ENCODE results near the gene EIF3I.
A peak's percentile ranks its signal among the peaks of the same experiment; 100 is the strongest.

EIF3I gene

GRCh38 chr1:32221980-32222755 is at the start of gene EIF3I, which contains the start of gene TMEM234:
Gene EIF3I, plus strand, starts transcription at chr1:32222407. Its CDS starts 35 bp downstream, at chr1:32222442.
Gene TMEM234, minus strand, starts transcription at chr1:32222353. Its CDS starts 31 bp downstream, at chr1:32222322.
- peak; percentile 97 for DNase-seq

DNA sequence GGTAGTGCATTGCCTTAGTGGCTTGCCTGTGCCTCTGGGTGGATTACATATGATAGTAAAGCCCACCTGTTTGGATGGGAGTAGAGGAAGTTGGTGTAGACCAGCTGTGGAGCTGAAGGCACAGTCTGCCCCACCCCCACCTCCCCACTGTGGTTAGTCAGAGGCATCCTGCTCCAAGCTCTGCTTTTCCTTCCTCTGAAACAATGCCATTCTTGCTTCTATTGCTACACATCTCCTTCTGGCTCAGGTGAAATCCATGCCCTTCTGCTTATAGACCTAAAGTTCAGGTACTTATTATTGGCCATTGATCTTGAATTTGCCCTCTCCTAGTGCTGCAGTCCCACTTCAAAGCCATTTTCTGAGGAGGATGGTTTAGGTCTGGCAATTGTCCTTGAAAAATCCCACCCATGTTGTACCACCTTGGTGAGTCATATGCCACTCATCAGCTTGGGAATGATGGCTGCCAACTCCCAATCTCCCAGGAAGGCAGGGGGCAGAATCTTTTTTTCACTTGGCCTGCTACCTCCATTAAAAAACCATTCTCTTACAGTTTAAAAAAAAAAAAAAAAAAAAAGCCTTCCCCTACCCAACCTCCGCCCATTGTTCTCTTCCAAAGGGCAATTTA is 49.5 kb upstream of the EIF3I start:
- DNase-seq, result no peak

- DNase-seq, result peak; percentile 50
These were observed 43.6 kb upstream of the EIF3I start for GRCh38 chr1:32178380-32179192.

DNA sequence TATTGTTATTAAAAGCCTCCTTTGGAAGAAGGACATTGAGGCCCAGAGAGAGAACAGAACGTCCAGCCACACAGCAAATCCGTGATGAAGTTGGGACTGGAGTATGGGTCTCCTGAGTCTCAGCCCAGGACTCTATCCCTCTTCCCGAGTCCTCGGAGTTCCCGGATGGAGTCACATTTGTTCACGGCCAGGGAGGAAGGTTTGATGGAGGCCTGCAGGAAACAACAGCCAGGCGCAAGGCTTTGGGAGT is 43.1 kb upstream of the EIF3I start:
- DNase-seq, result no peak

- DNase-seq, result peak; percentile 95
These were observed 42.6 kb upstream of the EIF3I start, which contains the start of gene TXLNA for GRCh38 chr1:32179443-32180185. Gene TXLNA, plus strand, starts transcription at chr1:32179675. Its CDS starts 671 bp downstream, at chr1:32180346.

- peak; percentile 65 for DNase-seq
These were observed 41.8 kb upstream of the EIF3I start for GRCh38 chr1:32180186-32181060.

DNA sequence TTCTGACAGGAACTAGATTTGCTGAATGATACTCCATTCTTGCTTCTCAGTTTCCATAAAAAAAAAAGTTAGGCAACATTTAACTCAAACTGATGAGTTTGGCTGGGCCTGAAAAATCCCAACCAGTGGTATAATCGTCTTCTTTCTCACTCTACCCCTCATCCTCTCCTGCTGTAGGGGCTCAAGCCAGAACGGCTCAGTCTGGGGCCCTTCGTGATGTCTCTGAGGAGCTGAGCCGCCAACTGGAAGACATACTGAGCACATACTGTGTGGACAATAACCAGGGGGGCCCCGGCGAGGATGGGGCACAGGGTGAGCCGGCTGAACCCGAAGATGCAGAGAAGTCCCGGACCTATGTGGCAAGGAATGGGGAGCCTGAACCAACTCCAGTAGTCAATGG is 41.1 kb upstream of the EIF3I start:
- no peak for DNase-seq

DNA sequence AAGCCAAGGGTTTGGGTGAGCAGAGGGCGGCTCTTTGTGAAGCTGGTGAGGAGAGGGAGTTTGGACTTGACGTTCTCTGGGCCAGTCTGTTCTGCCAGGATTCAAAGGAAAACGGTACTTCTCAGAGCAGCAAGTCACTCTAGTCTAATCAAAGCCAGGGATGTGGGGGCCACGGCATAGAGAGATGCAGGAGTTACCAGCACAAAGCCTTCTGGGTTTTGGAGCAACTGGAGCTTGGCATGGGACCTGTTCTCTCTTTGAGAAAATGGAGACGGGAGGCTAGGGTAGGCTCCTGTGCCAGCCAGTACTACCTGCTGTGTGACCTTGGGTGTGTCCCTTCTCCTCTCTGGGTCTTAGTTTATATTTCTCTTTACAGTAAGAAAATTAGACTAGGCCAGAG is 40.6 kb upstream of the EIF3I start:
- DNase-seq, result no peak

- DNase-seq, result no peak
These were observed 40.1 kb upstream of the EIF3I start for GRCh38 chr1:32182060-32182459.

GRCh38 chr1:32184650-32185049 is 37.6 kb upstream of the EIF3I start:
- DNase-seq, result peak; percentile 38

- no peak for DNase-seq
These were observed 36.1 kb upstream of the EIF3I start for GRCh38 chr1:32186077-32186476.

DNA sequence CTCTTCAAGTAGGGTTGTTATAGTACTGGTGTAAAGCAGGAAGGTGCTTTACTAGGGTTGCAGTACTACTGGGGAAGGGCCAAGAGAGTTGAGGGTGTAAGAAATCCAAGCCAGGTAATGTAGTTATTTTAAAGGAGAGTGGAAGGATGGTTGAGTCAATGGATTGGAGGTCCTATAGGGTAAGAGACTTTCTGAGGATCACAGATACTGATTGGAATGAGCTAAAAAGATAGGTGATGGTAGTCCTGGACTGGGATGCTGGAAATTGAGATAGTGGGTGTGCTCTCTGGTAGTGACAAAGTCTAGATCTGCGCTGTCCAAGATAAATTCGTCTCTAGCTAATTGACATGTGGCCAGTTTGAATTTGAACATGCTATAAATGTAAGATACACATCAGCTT is 35.7 kb upstream of the EIF3I start:
- no peak for DNase-seq

GRCh38 chr1:32187850-32188249 is 34.4 kb upstream of the EIF3I start:
- no peak for DNase-seq

GRCh38 chr1:32192220-32192948 is 29.8 kb upstream of the EIF3I start:
- DNase-seq, result no peak

DNA sequence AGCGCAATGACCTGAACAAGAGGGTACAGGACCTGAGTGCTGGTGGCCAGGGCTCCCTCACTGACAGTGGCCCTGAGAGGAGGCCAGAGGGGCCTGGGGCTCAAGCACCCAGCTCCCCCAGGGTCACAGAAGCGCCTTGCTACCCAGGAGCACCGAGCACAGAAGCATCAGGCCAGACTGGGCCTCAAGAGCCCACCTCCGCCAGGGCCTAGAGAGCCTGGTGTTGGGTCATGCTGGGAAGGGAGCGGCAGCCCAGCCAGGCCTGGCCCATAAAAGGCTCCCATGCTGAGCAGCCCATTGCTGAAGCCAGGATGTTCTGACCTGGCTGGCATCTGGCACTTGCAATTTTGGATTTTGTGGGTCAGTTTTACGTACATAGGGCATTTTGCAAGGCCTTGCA is 27.2 kb upstream of the EIF3I start:
- DNase-seq, result no peak

DNA sequence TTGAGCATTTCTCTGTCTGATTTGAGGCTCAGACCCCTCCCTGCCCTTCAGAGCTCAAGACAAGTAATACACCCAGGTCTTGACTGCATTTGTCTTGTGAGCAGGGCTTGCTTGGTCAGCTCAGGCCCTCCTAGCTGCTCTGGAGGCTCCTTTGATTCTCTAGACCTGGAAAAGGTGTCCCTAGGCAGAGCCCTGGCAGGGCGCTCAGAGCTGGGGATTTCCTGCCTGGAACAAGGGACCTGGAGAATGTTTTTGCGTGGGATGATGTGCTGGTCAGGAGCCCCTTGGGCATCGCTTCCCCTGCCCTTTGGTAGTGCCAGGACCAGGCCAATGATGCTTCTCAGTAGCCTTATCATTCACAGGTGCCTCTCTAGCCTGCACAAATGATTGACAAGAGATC is 26.7 kb upstream of the EIF3I start:
- DNase-seq, result no peak

- no peak for DNase-seq
These were observed 26.0 kb upstream of the EIF3I start for GRCh38 chr1:32195972-32196823.

- no peak for DNase-seq
These were observed 25.1 kb upstream of the EIF3I start for GRCh38 chr1:32197074-32197473.

DNA sequence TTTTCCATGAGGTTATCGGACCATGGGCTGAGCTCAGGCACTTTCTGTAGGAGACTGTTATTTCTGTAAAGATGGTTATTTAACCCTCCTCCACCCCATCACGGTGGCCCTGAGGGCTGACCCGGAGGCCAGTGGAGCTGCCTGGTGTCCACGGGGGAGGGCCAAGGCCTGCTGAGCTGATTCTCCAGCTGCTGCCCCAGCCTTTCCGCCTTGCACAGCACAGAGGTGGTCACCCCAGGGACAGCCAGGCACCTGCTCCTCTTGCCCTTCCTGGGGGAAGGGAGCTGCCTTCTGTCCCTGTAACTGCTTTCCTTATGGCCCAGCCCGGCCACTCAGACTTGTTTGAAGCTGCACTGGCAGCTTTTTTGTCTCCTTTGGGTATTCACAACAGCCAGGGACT is 24.4 kb upstream of the EIF3I start:
- DNase-seq, result no peak
